Diencephalon (tissue), 1 donor: ENCODE data around the gene CCDC82. TPM values are rescaled to one million over a fixed set of nuclear protein-coding genes. Genes with fewer than 3 reads are reported as not detected.

Source experiments
- small RNA-seq: library from RNA; depleted of rRNA; stranded (forward); fragments of <200 nt; gene quantifications from one replicate; pipeline ENCODE3, GENCODE V24; 2014
- total RNA-seq: library from RNA; depleted of rRNA; stranded (reverse); fragments of >200 nt; gene quantifications from one replicate; pipeline ENCODE4 v1.2.3, GENCODE V29; 2014

Gene CCDC82
- total RNA-seq: 61.1 TPM

GRCh38 chr11:96389720-96390487 is at the start of gene CCDC82, which contains the start of gene JRKL:
Gene CCDC82 (minus strand): TSS chr11:96389912. CDS start chr11:96384747, 5,165 bp downstream.
Gene JRKL (plus strand): TSS chr11:96390013. CDS start chr11:96390650, 637 bp downstream.

GRCh38 chr11:96342961-96343711 is 46.6 kb downstream of the CCDC82 start, which contains the start of gene MAML2:
Gene MAML2 (minus strand): TSS chr11:96343195. CDS start chr11:96341895, 1,300 bp downstream.

Small RNA genes lying within 50 kb of the gene (small RNA-seq; reads per million reads assigned to genes)
- not detected for gene MIR1260B

Other genes with a start within 250 kb of the CCDC82 start
- 14.1 TPM for gene MAML2, start 46.7 kb downstream of the CCDC82 start, total RNA-seq
- 13.4 TPM for gene JRKL, start 101 bp upstream of the CCDC82 start, total RNA-seq